Pancreas (tissue), 10 donors: ENCODE data around the gene LRP8. TPM values are rescaled to one million over a fixed set of nuclear protein-coding genes. Genes with fewer than 3 reads are reported as not detected.

Source experiments
- ATAC-seq, 4 donors: fragments of 200-7000 bp; cut with Tn5 transposase; one replicate each; pipeline versions ENCODE4 v1.8.0 to v1.9.1; 2020; ENCODE audit warnings: mild to moderate bottlenecking in 4 of 4, moderate library complexity in 4 of 4
- DNase-seq, 6 donors: peaks; one replicate each; pipeline ENCODE4 v3.0.0-alpha.2; 2020
- FAIRE-seq: peaks from 2 replicates; lab custom pipeline; 2012; peaks lifted over from hg19 to GRCh38; lab: Jason Lieb, UNC
- H3K27ac ChIP-seq, 4 donors: fragments of 200-600 bp; sonication (generic); 1 replicate in 3 of 4; 2 replicates in 1 of 4; pipeline versions ENCODE4 v1.5.0 to v1.8.0; 2020
- H3K27me3 ChIP-seq, 4 donors: fragments of 200-600 bp; one replicate each; pipeline ENCODE4 v1.8.0; 2021
- H3K36me3 ChIP-seq, 3 donors: fragments of 200-600 bp; sonication (generic) in 1 of 3; one replicate each; pipeline versions ENCODE4 v1.5.0 to v1.8.0; 2020 to 2021
- H3K4me1 ChIP-seq, 3 donors: fragments of 200-600 bp; one replicate each; pipeline ENCODE4 v1.8.0; 2021
- H3K4me3 ChIP-seq, 4 donors: fragments of 200-600 bp; sonication (generic) in 2 of 4; one replicate each; pipeline versions ENCODE4 v1.5.0 to v1.8.0; 2020 to 2021
- H3K9me3 ChIP-seq, 4 donors: fragments of 200-600 bp; one replicate each; pipeline ENCODE4 v1.8.0; 2021
- CTCF ChIP-seq, 4 donors: fragments of 200-600 bp; sonication (generic) in 3 of 4; IDR thresholded peaks; one replicate each; pipeline versions ENCODE4 v1.5.0 to v1.8.0; 2021; ENCODE audit warnings: antibody characterized with exemption in 4 of 4
- WGBS, 2 donors: extraction: QIAGEN DNeasy Blood & Tissue Kit; methylation state at CpG; one replicate each; pipeline ENCODE4 v1.1.7; 2013; 5-methylcytosine and 5-hydroxymethylcytosine counted together
- intact Hi-C, 3 donors: fragments of 100-400 bp; cut with DNase I; formaldehyde crosslinking; loops; one replicate each; pipeline versions ENCODE4 v1.11.1 to v1.14.2; 2022
- polyA plus RNA-seq, 2 donors: library from polyadenylated mRNA; stranded (reverse); fragments of 200-250 nt; gene quantifications; one replicate each; pipeline ENCODE4 v1.2.3, GENCODE V29; 2013
- total RNA-seq, 6 donors: library from RNA; stranded (reverse); fragmentation: NEBNext Ultra II Directional in 4 of 6; extraction: Animal tissue kit (Norgen Biotek cat#: 25700) in 4 of 6; gene quantifications; one replicate each; pipeline versions ENCODE4 v1.2.1 to v1.2.4, GENCODE V29; 2021 to 2023
- donor health status: healthy with polysubstance abuse.
- donor health status: DM: no; HTN: no; CAD: no; lungs with moderate emphysema.
- donor health status: DM: no; HTN: no; CAD: no.
- donor health status: control.
- donor health status: control.
- donor health status: Bipolar disorder and iron deficiency.
- donor health status: DM: yes; HTN: yes; CAD: no.
- donor health status: DM: no; HTN: no; CAD: no.
- donor health status: DM: no; HTN: no; CAD: no.
- donor health status: DM: yes; HTN: yes; CAD: no.

Gene LRP8
- total and polyA plus RNA-seq, 8 donors: 0.08 to 2.3 (median 0.59) TPM

DNA sequence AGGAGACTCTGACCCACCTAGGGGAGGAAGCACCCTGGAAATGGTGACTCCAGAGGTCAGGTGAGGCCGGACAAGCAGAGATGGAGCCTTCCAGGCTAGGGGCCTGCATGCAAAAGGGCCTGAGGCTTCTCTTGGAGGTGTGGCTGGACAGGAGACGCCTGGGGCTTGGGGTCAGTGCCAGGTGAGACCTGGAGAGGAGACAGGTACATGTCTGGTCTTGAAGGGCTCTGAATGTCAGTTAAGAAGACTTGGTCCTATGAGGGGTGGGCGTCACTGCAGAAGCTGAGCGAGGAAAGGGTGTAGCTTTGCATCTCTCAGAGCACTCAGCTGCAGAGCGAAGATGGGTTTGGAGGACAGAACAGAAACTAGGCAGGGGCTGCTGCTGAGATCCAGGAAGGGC is 14.3 kb downstream of the LRP8 start:
- Histone ChIP-seq H3K9me3 (no peaks in the 10 kb centered on the region), H3K27ac (no peak overlapping the region), H3K4me3 (no peak overlapping the region), H3K36me3 (no peaks in the 10 kb centered on the region), H3K27me3 (no peaks in the 10 kb centered on the region), H3K4me1 (no peaks in the 10 kb centered on the region)
- DNase-seq (peak in 1 of 6 donors; percentile 0), ATAC-seq (no peak), FAIRE-seq (no peak)
- intact Hi-C loops: no loop called here
- 89 to 91% methylated on average over 5 of the region's 5 CpGs for WGBS, 2 donors
- TF ChIP-seq CTCF (IDR thresholded peaks at IDR 0.05): no peak

GRCh38 chr1:53311702-53312305 is 16.1 kb downstream of the LRP8 start:
- H3K36me3 ChIP-seq: no peaks in the 10 kb centered on the region
- no peaks in the 10 kb centered on the region for H3K4me1 ChIP-seq
- ATAC-seq (no peak), FAIRE-seq (no peak), DNase-seq (peak in 1 of 6 donors; percentile 20)
- no peak overlapping the region for H3K4me3 ChIP-seq
- TF ChIP-seq CTCF (IDR thresholded peaks at IDR 0.05): no peak
- H3K9me3 ChIP-seq: no peaks in the 10 kb centered on the region
- intact Hi-C loops: no loop called here
- H3K27ac ChIP-seq: no peak overlapping the region
- H3K27me3 ChIP-seq: no peaks in the 10 kb centered on the region
- WGBS, 2 donors: 88 to 89% methylated on average over 11 of the region's 11 CpGs

- intact Hi-C loops: no loop called here
Measured at GRCh38 chr1:53310847-53311681, 16.8 kb downstream of the LRP8 start.

DNA sequence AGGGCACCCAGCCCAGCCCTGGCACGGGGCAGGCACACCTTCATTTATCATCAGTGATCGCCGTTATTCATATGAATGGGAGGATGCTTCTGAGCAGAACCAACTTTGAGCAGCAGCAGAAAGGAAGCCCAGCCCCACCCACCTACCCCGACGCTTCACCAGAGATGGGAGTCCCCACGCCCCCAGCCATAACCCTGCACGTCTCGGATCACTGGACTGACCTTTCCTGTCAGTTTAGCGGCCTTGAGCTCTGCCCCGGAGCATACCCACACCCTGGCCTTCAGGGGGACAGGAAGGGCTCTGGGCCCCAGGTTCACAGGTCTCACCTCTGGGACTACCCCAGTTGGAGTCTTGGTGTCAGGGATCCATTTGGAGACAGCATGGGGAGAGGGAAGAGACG is 18.1 kb downstream of the LRP8 start:
- ATAC-seq (no peak), FAIRE-seq (no peak), DNase-seq (no peak)
- 70 to 71% methylated on average over 11 of the region's 11 CpGs for WGBS, 2 donors
- no peaks in the 10 kb centered on the region for H3K36me3 ChIP-seq
- H3K4me1 ChIP-seq: no peaks in the 10 kb centered on the region
- no peak for TF ChIP-seq CTCF (IDR thresholded peaks at IDR 0.05)
- intact Hi-C loops: no loop called here
- H3K27ac ChIP-seq: no peak overlapping the region
- H3K27me3 ChIP-seq: no peaks in the 10 kb centered on the region
- H3K4me3 ChIP-seq: no peak overlapping the region
- H3K9me3 ChIP-seq: no peaks in the 10 kb centered on the region

More at GRCh38 chr1:53310847-53311681, 16.8 kb downstream of the LRP8 start:
- ATAC-seq (no peak), DNase-seq (peak in 1 of 6 donors; percentile 26), FAIRE-seq (no peak)
- Histone ChIP-seq H3K27me3 (no peaks in the 10 kb centered on the region), H3K4me3 (no peak overlapping the region), H3K9me3 (no peaks in the 10 kb centered on the region), H3K4me1 (no peaks in the 10 kb centered on the region), H3K27ac (no peak overlapping the region), H3K36me3 (no peaks in the 10 kb centered on the region)
- 78 to 80% methylated on average over 14 to 15 of the region's 15 CpGs for WGBS, 2 donors
- TF ChIP-seq CTCF (IDR thresholded peaks at IDR 0.05): no peak

GRCh38 chr1:53308506-53308905 is 19.4 kb downstream of the LRP8 start:
- Histone ChIP-seq H3K36me3 (no peaks in the 10 kb centered on the region), H3K4me3 (no peak overlapping the region), H3K9me3 (no peaks in the 10 kb centered on the region), H3K27me3 (no peaks in the 10 kb centered on the region), H3K4me1 (no peaks in the 10 kb centered on the region), H3K27ac (no peak overlapping the region)
- DNase-seq: no peak
- no peak for ATAC-seq
- no peak for FAIRE-seq
- WGBS, 2 donors: 72 to 80% methylated on average over 8 of the region's 8 CpGs
- intact Hi-C loops: no loop called here
- no peak for TF ChIP-seq CTCF (IDR thresholded peaks at IDR 0.05)
